Stomach smooth muscle (tissue), 2 donors: ENCODE results near the gene STAP2.
"Not testable (repeated sequence)": the region's sequence is repeated elsewhere in the genome, so short reads cannot be mapped to it uniquely, and the experiment has no call there.

Experiments used
- H3K27ac ChIP-seq: one replicate; pipeline ENCODE4 v1.7.0; 2013; ENCODE audit warnings: mild to moderate bottlenecking, low read length, inconsistent platforms
- H3K27me3 ChIP-seq, 2 donors: one replicate each; pipeline ENCODE4 v1.7.0; 2013; ENCODE audit warnings: low read length in 2 of 2; ENCODE audit not compliant: insufficient read depth in 2 of 2, control insufficient read depth in 1 of 2
- H3K36me3 ChIP-seq, 2 donors: one replicate each; pipeline ENCODE4 v1.7.0; 2013; ENCODE audit warnings: low read length in 2 of 2; ENCODE audit not compliant: control insufficient read depth in 2 of 2, insufficient read depth in 2 of 2
- H3K4me1 ChIP-seq: one replicate; pipeline ENCODE4 v1.7.0; 2013; ENCODE audit warnings: low read length; ENCODE audit not compliant: control insufficient read depth, insufficient read depth
- H3K4me3 ChIP-seq, 2 donors: one replicate each; pipeline ENCODE4 v1.7.0; 2013; ENCODE audit warnings: low read length in 2 of 2
- H3K9ac ChIP-seq, 2 donors: one replicate each; pipeline ENCODE4 v1.7.0; 2013; ENCODE audit warnings: low read length in 2 of 2, mild to moderate bottlenecking in 1 of 2
- H3K9me3 ChIP-seq, 2 donors: one replicate each; pipeline ENCODE4 v1.7.0; 2013; ENCODE audit warnings: low read length in 2 of 2; ENCODE audit not compliant: control insufficient read depth in 2 of 2
- donor health status: healthy.
- donor health status: Pancreatic carcinoma.

The STAP2 gene

GRCh38 chr19:4342314-4342614, 3.6 kb upstream of the STAP2 start:
- Histone ChIP-seq H3K9ac (peak overlapping the region; percentile 81 to 92), H3K27me3 (no peaks in the 10 kb centered on the region), H3K4me3 (peak overlapping the region; percentile 86), H3K27ac (peak overlapping the region; percentile 87), H3K4me1 (peaks cover 25% of the 10 kb centered on the region), H3K36me3 (no peaks in the 10 kb centered on the region), H3K9me3 (no peaks in the 10 kb centered on the region)

- Histone ChIP-seq H3K4me1 (peaks cover 15% of the 10 kb centered on the region), H3K27me3 (no peaks in the 10 kb centered on the region), H3K27ac (no peak overlapping the region), H3K36me3 (no peaks in the 10 kb centered on the region), H3K9ac (peak overlapping the region; percentile 61 to 66), H3K9me3 (no peaks in the 10 kb centered on the region), H3K4me3 (peak overlapping the region; percentile 72 to 73)
These were observed 654 bp downstream of the STAP2 start for GRCh38 chr19:4337906-4338440.

- H3K27ac ChIP-seq, result no peak overlapping the region
- H3K27me3 ChIP-seq, result no peaks in the 10 kb centered on the region
- H3K9ac ChIP-seq, result no peak overlapping the region
- H3K4me3 ChIP-seq, result no peak overlapping the region
- no peaks in the 10 kb centered on the region for H3K9me3 ChIP-seq
- H3K4me1 ChIP-seq, result peaks cover 7% of the 10 kb centered on the region
- H3K36me3 ChIP-seq, result no peaks in the 10 kb centered on the region
These were observed 3.6 kb downstream of the STAP2 start for GRCh38 chr19:4334929-4335570.

GRCh38 chr19:4329858-4330257, 8.8 kb downstream of the STAP2 start:
- Histone ChIP-seq H3K9me3 (no peaks in the 10 kb centered on the region), H3K27me3 (peaks cover 0 to 15% of the 10 kb centered on the region in 2 donors), H3K27ac (no peak overlapping the region), H3K4me3 (no peak overlapping the region), H3K9ac (no peak overlapping the region), H3K36me3 (no peaks in the 10 kb centered on the region), H3K4me1 (peaks cover 12% of the 10 kb centered on the region)

- Histone ChIP-seq H3K4me1 (peaks cover 12% of the 10 kb centered on the region), H3K27me3 (peaks cover 0 to 15% of the 10 kb centered on the region in 2 donors), H3K9ac (peak overlapping the region in 1 of 2 donors; percentile 33), H3K4me3 (peak overlapping the region; percentile 53 to 64)
- not testable (repeated sequence) for H3K27ac ChIP-seq, H3K36me3 ChIP-seq, H3K9me3 ChIP-seq
These were observed 9.5 kb downstream of the STAP2 start for GRCh38 chr19:4328991-4329681.

- H3K27me3 ChIP-seq, result peaks cover 0 to 15% of the 10 kb centered on the region in 2 donors
- H3K4me3 ChIP-seq, result peak overlapping the region; percentile 53 to 64
- peak overlapping the region in 1 of 2 donors; percentile 33 for H3K9ac ChIP-seq
- no peaks in the 10 kb centered on the region for H3K36me3 ChIP-seq
- peaks cover 12% of the 10 kb centered on the region for H3K4me1 ChIP-seq
- H3K27ac ChIP-seq, result no peak overlapping the region
- no peaks in the 10 kb centered on the region for H3K9me3 ChIP-seq
These were observed 10.2 kb downstream of the STAP2 start for GRCh38 chr19:4328243-4328990.

GRCh38 chr19:4327877-4328242, 10.8 kb downstream of the STAP2 start:
- Histone ChIP-seq H3K4me3 (peak overlapping the region; percentile 65 to 71), H3K27ac (no peak overlapping the region), H3K27me3 (peaks cover 0 to 15% of the 10 kb centered on the region in 2 donors), H3K9me3 (no peaks in the 10 kb centered on the region), H3K9ac (no peak overlapping the region), H3K36me3 (no peaks in the 10 kb centered on the region), H3K4me1 (peaks cover 12% of the 10 kb centered on the region)

- Histone ChIP-seq H3K9ac (no peak overlapping the region), H3K27me3 (peaks cover 0 to 15% of the 10 kb centered on the region in 2 donors), H3K27ac (no peak overlapping the region), H3K36me3 (no peaks in the 10 kb centered on the region), H3K4me3 (peak overlapping the region; percentile 54 to 71), H3K9me3 (no peaks in the 10 kb centered on the region), H3K4me1 (peaks cover 12% of the 10 kb centered on the region)
These were observed 11.3 kb downstream of the STAP2 start for GRCh38 chr19:4327252-4327876.

GRCh38 chr19:4326837-4327251, 11.8 kb downstream of the STAP2 start:
- Histone ChIP-seq H3K36me3 (no peaks in the 10 kb centered on the region), H3K9me3 (no peaks in the 10 kb centered on the region), H3K27me3 (peaks cover 0 to 15% of the 10 kb centered on the region in 2 donors), H3K4me1 (peaks cover 12% of the 10 kb centered on the region), H3K4me3 (peak overlapping the region in 1 of 2 donors; percentile 54), H3K27ac (no peak overlapping the region), H3K9ac (no peak overlapping the region)

GRCh38 chr19:4326215-4326836, 12.3 kb downstream of the STAP2 start:
- Histone ChIP-seq H3K27ac (no peak overlapping the region), H3K27me3 (peaks cover 0 to 15% of the 10 kb centered on the region in 2 donors), H3K36me3 (no peaks in the 10 kb centered on the region), H3K4me1 (peaks cover 12% of the 10 kb centered on the region), H3K9me3 (no peaks in the 10 kb centered on the region), H3K4me3 (no peak overlapping the region), H3K9ac (no peak overlapping the region)
